DMS53 (cell line): Measurements from ENCODE around the gene TMPRSS4.

Experiments
- DNase-seq: peaks from one replicate; lab custom pipeline; 2025; lab: John Stamatoyannopoulos, UW

The TMPRSS4 gene

DNA sequence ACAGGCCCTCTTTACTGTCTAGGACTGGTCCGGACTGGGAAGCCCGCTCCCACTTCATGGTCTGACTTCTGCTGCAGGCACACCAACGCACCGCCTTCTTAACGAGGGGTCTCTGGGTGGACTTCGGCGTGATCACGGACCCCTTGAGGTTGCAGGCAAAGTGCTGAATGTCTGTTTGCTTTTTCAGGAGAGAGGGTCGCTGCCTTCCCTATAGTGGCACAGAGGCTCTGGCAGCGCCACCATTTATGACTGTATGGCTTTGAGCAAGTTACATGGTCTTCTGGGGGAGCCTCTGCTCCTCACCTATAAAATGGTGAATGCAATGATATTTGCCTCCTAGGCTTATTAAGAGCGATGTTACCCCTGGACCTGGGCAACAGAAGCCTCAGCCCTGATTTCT, 77.1 kb downstream of the TMPRSS4 start:
- DNase-seq, result no peak

GRCh38 chr11:118154641-118155040, 77.8 kb downstream of the TMPRSS4 start:
- DNase-seq, result no peak

GRCh38 chr11:118155776-118156530, 79.1 kb downstream of the TMPRSS4 start:
- no peak for DNase-seq

DNA sequence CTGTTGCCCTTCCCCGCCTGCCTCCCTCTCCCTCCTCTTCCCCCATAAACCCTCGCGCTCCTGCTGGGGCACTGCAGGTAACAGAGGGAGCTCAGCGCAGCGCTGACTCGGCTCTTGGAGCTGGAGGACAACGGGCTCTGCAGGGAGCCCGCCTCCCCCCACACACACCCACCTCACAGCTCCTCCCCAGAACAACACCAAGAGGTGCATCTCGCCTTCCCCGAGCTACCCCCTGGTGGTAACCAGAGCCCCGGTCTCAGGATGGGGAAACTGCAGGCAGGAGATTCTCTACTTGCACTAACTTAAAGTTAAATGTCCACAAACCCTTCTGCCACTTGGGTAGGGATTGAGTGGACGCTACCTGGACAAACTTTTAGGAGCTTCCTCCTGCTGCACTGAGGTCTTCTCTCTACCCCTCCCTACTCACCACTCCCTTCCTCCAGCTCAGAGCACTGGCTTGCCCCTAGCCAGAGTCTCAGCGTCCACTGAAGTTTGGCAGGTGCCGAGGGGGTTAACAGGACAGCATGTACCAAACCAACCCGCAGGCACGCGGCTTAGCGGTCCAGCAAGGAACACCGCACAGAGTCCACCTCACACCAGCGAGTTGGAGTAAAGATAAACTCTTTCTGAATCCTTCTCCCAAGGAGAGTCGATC, 79.8 kb downstream of the TMPRSS4 start:
- DNase-seq, result peak; percentile 51

GRCh38 chr11:118157186-118157895, 80.5 kb downstream of the TMPRSS4 start:
- no peak for DNase-seq

DNA sequence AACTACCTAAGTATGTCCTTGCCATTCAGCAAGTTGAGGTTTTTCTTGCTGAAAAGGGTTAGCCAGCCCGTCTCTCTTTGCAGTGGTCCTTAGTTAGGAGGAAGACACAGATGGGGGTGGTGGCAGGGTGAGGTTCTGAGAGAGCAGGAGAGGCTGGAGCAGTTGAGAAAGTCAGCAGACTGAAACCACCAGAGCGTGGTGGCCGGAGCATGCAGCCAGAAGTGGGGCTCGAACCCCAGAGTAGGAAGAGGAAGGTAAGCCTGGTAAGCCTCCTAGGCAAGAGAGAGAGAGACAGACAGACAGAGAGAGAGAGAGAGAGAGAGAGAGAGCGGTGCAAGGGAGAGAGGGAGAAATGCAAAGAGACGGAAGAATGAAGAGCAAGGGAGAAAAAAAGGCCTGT, 84.9 kb downstream of the TMPRSS4 start:
- DNase-seq, result no peak

- DNase-seq, result no peak
Measured at GRCh38 chr11:118162846-118163245, 86.0 kb downstream of the TMPRSS4 start.

GRCh38 chr11:118163494-118163893, 86.6 kb downstream of the TMPRSS4 start:
- DNase-seq, result no peak

DNA sequence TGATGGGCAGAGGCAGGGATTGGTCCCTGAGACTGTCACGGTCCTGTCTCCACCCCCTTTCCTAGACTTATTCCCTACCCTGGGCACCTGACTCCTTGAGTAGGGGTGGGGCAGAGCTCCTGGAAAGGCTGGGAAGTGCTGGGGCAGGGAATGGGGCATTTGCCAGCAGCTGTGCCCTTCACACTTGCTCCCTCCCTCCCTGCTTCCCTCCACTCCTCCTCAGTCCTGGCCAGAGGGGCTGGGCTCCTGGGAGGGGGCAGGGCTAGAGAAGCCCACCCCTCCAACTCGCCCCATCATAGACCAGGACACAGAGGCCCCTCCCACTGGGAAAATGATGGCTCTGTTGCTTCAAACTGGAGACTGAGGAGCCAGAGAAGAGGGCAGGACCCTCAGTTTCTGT, 88.0 kb downstream of the TMPRSS4 start:
- DNase-seq, result no peak

DNA sequence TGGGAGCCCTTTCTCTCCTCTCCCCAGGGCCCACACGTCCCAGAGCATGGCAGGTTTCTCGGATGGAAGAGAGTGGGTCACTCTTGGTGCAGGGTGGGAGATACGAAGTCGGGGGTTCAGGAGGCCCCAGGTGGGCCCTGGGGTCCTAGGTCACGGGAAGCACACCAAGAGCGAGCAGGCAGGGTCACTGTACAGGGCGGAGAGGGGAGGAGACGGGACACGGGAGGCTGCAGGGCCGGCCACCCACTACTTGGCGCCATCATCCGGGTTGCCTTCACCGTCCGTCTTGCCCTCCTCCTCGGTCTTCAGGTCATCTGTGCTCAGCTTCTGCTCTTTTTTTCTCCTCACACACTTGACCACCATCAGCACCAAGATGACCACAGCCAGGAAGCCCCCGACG, 89.8 kb downstream of the TMPRSS4 start:
- DNase-seq, result no peak

DNA sequence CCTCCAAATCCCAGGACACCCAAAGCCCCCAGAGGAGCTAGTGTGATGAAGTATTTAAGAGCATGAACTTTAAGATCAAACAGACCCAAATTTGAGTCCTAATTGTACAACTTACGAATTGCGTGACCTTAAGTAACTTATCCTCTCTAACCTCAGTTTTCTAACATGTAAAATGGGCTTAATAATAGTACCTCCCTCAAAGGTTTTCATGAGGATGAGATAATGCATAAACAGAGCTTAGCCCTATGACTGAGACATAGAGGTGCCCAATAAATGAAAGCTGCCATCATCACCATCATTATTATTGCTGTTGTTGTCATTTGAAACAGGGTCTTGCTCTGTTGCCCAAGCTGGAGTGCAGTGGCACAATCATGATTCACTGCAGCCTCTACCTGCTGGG, 90.4 kb downstream of the TMPRSS4 start:
- no peak for DNase-seq

DNA sequence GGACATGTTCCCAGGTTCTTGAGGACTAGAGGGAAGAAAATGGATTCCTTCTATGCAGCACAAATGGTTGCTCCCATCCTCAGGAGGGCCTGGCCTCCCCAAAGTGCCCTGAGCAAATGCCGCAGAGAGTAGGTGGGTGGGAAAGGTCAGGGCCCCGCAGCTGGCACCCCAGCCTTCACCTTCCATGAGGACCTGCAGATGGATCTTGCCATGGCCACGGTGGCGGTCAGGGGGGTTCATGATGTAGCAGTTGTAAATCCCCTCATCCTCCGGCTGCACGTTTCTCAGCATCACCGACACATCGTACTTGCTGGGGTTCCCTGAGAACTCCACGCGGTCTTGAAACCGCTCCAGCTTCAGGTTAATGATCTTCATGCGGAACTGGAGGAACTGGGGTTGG, 91.0 kb downstream of the TMPRSS4 start:
- no peak for DNase-seq

- DNase-seq, result no peak
Measured at GRCh38 chr11:118168316-118168715, 91.4 kb downstream of the TMPRSS4 start.

GRCh38 chr11:118168751-118169150, 91.9 kb downstream of the TMPRSS4 start:
- peak; percentile 39 for DNase-seq

DNA sequence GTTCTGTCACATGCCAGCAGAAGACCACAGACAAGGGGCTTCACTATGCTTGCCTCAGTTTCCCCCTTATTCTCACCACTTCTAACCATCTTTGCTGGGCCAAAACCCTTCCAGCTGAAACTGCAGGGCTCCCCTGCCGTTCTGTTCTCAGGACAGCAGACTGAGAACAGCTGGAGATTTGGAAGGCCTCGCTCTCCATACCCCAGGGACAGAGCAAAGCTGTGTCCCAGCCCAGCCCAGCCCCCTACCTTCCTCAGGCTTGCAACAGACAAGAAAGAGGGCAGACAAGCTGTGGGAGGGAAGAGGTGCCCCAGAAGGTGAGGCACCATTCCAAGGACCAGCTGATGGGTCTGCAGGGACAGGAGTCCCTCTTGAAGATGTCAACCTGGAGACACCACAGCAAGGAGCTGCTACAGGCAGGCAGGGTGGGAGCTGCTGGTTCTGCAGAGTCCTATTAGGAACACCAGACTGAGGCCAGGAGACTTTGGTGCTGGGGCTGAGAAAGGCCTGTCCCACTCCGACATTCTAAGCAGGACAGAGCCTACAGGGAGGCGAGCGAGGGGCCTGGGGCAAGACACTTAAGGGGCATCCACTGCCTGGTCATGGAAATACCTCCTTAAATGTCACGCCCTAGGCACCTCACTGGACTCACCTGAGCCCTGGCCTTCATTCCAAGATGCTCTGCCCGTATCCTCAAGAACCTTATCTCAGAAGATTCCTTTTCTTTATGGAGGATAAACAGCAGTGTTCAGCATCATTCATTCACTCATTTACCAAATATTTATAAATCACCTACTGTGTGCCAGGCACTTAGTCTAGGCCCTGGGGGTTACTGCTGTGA, 92.6 kb downstream of the TMPRSS4 start:
- no peak for DNase-seq

DNA sequence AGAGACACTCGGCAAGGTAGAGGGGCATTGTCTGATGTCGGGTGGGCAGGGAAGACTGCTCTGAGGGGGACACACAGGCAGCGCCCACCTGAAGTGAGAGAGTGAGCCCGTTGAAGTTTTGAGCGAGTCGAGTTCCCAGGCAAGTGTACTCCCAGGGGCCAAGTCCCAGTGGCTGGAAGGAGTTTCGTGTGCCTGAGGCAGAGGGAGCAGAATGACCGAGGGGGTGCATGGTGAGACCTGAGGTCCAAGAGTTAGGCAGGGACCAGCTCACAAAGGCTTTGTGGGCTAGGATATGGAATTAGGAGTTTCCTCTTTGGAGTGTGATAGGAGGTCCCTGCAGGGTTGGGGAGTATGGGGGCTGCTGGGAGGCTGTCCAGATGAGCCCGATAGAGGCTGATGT, 93.4 kb downstream of the TMPRSS4 start:
- DNase-seq, result no peak

DNA sequence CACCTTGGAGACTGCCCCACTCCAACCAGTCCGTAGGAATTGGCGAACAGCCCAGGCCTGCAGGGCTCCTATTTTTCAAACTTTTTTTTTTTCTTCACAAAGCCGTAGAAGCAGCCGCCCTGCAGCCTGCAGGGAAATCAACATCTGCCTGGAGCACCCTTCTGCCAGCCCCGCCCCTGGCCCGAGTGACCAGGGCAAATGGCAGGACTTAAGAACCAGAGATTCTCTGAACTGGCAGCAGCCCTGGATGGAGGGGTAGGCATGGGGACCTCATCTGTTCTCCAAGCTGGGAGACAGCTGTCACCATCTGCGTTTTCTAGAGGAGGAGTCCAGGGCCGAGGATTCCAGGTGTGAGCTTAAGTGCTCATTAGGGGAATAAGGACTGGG, 94.0 kb downstream of the TMPRSS4 start:
- DNase-seq, result peak; percentile 52
